Measurements from ENCODE around the gene PCSK4.

The PCSK4 gene

DNA sequence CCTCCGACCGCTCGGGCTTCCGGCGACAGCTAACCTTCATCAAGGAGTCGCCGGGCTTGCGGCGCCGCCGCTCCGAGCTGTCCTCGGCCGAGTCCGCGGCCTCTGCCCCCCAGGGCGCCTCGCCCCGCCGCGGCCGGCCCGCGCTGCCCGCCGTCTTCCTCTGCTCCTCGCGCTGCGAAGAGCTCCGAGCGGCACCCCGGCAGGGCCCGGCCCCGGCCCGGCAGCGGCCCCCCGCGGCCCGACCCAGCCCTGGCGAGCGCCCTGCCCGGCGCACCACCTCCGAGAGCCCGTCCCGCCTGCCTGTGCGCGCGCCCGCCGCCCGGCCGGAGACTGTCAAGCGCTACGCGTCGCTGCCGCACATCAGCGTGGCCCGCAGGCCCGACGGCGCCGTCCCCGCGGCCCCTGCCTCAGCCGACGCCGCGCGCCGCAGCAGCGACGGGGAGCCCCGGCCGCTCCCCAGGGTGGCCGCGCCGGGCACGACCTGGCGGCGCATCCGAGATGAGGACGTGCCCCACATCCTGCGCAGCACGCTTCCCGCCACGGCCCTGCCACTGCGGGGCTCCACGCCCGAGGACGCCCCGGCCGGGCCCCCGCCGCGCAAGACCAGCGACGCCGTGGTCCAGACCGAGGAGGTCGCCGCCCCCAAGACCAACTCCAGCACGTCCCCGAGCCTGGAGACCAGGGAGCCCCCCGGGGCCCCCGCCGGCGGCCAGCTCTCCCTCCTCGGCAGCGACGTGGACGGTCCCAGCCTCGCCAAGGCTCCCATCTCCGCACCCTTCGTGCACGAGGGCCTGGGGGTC is 20.7 kb downstream of the PCSK4 start:
- peak in 1 of 4 experiments; percentile 12 for DNase-seq

DNA sequence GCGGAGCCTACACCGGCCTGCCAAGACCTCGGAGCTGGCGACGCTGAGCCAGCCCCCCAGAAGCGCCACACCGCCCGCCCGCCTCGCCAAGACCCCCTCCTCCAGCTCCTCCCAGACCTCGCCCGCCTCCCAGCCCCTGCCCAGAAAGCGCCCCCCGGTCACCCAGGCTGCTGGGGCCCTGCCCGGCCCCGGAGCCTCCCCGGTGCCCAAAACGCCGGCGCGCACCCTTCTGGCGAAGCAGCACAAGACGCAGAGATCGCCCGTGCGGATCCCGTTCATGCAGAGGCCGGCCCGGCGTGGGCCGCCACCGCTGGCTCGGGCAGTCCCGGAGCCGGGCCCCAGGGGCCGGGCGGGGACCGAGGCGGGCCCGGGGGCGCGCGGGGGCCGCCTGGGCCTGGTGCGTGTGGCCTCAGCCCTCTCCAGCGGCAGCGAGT is 21.3 kb downstream of the PCSK4 start:
- peak in 1 of 4 experiments; percentile 18 for DNase-seq

DNA sequence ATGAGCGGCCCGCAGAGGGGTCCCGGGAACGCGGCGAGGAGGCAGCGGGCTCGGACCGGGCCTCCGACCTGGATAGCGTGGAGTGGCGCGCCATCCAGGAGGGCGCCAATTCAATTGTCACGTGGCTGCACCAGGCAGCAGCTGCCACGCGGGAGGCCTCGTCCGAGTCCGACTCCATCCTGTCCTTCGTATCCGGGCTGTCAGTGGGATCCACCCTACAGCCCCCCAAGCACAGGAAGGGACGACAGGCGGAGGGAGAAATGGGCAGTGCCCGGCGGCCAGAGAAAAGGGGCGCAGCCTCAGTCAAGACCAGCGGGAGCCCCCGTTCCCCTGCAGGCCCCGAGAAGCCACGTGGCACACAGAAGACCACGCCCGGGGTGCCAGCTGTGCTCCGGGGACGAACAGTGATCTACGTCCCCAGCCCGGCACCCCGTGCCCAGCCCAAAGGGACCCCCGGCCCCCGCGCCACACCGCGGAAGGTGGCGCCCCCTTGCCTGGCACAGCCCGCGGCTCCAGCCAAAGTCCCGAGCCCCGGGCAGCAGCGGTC is 21.8 kb downstream of the PCSK4 start:
- no peak for DNase-seq

DNA sequence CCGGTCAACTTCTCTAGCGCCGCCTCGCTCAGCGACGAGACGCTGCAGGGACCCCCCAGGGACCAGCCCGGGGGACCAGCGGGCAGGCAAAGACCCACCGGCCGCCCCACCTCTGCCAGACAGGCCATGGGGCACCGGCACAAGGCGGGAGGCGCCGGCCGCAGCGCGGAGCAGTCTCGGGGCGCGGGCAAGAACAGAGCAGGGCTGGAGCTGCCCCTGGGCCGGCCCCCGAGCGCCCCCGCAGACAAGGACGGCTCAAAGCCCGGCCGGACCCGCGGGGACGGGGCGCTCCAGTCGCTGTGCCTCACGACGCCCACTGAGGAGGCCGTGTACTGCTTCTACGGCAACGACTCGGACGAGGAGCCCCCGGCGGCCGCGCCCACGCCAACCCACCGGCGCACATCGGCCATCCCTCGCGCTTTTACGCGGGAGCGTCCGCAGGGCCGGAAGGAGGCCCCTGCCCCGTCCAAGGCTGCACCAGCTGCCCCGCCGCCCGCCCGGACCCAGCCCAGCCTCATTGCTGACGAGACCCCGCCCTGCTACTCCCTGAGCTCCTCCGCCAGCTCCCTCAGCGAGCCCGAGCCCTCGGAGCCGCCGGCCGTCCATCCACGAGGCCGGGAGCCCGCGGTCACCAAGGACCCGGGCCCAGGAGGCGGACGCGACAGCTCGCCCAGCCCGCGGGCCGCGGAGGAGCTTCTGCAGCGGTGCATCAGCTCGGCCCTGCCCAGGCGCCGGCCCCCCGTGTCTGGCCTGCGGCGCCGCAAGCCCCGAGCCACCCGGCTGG is 22.5 kb downstream of the PCSK4 start:
- no peak for DNase-seq

DNA sequence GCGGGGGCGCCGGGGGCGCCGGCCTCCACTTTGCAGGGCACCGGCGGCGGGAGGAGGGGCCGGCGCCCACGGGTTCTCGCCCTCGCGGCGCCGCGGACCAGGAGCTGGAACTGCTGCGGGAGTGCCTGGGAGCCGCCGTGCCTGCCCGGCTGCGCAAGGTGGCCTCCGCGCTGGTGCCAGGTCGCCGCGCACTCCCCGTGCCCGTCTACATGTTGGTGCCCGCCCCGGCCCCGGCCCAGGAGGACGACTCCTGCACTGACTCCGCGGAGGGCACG is 23.0 kb downstream of the PCSK4 start:
- no peak for DNase-seq

DNA sequence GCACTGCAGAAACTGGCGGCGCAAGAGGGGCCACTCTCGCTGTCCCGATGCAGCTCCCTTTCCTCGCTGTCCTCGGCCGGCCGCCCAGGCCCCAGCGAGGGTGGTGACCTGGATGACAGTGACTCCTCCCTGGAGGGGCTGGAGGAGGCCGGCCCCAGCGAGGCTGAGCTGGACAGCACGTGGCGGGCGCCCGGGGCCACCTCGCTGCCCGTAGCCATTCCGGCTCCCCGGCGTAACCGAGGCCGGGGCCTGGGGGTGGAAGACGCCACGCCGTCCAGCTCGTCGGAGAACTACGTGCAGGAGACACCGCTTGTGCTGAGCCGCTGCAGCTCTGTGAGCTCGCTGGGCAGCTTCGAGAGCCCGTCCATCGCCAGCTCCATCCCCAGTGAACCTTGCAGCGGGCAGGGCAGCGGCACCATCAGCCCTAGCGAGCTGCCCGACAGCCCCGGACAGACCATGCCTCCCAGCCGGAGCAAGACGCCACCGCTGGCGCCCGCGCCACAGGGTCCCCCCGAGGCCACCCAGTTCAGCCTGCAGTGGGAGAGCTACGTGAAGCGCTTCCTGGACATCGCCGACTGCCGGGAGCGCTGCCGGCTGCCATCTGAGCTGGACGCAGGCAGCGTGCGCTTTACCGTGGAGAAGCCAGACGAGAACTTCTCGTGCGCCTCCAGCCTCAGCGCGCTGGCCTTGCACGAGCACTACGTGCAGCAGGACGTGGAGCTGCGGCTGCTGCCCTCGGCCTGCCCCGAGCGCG is 23.5 kb downstream of the PCSK4 start:
- DNase-seq, result no peak

DNA sequence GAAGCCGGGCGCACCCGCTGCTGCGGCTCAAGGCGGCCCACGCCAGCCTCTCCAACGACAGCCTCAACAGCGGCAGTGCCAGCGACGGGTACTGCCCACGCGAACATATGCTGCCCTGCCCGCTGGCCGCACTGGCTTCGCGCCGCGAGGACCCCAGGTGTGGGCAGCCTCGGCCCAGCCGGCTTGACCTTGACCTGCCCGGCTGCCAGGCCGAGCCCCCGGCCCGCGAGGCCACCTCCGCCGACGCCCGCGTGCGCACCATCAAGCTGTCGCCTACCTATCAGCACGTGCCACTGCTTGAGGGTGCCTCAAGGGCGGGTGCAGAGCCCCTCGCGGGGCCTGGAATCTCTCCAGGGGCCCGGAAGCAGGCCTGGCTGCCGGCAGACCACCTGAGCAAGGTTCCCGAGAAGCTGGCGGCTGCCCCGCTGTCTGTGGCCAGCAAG is 24.1 kb downstream of the PCSK4 start:
- no peak for DNase-seq

DNA sequence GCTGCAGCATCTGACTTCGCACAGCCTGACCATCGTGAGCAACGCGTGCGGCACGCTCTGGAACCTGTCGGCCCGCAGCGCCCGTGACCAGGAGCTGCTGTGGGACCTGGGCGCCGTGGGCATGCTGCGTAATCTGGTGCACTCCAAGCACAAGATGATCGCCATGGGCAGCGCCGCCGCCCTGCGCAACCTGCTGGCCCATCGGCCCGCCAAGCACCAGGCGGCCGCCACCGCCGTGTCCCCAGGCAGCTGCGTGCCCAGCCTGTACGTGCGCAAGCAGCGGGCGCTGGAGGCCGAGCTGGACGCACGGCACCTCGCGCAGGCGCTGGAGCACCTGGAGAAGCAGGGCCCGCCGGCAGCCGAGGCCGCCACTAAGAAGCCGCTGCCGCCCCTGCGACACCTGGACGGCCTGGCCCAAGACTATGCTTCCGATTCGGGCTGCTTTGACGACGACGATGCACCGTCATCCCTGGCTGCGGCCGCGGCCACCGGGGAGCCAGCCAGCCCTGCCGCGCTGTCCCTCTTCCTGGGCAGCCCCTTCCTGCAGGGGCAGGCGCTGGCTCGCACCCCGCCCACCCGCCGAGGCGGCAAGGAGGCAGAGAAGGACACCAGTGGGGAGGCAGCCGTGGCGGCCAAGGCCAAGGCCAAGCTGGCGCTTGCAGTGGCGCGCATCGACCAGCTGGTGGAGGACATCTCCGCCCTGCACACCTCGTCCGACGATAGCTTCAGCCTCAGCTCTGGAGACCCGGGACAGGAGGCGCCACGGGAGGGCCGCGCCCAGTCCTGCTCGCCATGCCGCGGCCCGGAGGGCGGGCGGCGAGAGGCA is 24.7 kb downstream of the PCSK4 start:
- DNase-seq, result peak in 1 of 4 experiments; percentile 19

DNA sequence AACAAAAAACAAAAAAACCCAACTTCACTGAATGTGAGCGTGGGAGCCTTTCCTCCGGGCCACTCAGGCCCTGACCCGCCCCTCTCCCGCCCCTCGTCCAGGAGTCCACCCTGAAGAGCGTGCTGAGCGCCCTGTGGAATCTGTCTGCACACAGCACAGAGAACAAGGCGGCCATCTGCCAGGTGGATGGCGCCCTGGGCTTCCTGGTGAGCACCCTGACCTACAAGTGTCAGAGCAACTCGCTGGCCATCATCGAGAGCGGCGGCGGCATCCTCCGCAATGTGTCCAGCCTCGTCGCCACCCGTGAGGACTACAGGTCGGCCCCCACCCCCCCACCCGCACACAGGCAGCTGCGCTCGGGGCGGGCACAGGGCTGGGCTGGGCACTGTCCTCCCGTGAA is 28.3 kb downstream of the PCSK4 start:
- no peak for DNase-seq

DNA sequence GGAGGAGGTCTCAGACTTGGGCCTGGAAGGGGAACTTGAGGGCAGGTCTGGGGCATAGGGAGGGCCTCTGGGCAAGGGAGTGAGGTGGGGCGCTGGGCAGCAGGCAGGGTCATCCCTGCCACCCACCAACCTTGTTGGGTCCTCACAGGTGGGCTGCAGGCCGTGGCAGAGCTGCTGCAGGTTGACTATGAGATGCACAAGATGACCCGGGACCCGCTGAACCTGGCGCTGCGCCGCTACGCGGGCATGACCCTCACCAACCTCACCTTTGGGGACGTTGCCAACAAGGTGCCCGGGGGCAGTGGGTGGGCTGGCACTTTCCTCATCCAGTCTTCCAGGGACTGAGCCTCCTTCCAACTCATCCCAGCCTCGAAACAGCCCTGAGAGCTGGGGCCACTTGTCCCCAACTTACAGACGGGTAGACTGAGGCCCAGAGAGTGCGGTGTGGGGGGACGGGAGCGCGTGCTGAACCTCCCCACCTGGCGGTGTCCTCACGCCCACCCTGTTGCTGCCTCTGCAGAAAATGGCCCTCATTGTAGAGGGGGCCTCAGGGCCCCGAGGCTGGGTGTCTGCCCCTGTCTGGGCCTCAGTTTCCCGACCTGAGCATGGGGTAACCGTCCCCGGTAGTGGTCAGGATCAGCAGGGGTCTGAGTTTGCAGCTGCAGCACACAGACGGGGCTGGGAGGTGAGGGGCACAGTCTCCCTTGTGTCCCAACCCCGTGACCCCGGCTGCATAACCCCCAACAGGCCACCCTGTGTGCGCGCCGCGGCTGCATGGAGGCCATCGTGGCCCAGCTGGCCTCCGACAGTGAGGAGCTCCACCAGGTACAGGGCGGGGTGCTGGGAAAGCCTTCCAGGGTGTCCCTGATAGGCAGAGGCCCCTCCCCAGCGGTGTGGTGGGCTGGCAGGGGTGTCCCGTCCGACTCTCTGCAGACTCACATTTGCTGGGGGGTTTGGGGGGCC is 29.8 kb downstream of the PCSK4 start:
- no peak for DNase-seq

DNA sequence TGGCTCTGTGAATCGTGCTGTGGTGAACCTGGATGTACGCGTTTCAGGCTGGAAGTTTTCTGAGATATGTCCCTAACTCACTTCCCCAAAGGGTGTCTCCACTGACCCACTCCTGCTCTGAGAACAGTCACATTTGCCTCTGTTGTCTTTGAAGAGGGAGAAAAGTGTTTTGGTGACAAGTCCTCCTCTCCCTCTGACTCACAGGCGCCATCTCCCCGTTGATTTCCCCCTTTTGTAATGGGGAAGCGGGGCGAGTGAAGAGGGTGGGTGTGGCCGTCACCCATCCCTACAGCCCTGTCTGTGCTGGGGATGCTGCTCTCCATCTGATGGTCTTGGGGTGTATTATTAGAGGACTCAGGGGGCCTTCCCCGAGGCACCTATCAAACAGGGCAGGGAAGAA is 30.7 kb downstream of the PCSK4 start:
- DNase-seq, result no peak

DNA sequence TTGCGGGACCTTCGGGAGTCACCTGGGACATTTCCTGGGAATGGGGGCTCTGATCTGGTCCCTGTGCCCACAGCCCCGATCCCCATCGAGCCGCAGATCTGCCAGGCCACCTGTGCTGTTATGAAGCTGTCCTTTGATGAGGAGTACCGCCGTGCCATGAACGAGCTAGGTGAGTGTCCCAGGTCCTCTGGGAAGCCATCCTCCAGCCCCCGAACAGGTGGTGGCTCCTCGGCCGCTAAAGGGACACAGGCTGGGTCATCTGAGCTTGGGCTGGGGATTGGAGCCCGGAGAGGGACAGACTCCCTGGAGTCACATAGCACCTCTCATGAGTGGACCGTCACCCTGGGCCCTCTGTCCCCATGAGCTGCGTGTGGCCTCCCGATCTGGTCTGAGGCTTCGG is 32.3 kb downstream of the PCSK4 start:
- no peak for DNase-seq

DNA sequence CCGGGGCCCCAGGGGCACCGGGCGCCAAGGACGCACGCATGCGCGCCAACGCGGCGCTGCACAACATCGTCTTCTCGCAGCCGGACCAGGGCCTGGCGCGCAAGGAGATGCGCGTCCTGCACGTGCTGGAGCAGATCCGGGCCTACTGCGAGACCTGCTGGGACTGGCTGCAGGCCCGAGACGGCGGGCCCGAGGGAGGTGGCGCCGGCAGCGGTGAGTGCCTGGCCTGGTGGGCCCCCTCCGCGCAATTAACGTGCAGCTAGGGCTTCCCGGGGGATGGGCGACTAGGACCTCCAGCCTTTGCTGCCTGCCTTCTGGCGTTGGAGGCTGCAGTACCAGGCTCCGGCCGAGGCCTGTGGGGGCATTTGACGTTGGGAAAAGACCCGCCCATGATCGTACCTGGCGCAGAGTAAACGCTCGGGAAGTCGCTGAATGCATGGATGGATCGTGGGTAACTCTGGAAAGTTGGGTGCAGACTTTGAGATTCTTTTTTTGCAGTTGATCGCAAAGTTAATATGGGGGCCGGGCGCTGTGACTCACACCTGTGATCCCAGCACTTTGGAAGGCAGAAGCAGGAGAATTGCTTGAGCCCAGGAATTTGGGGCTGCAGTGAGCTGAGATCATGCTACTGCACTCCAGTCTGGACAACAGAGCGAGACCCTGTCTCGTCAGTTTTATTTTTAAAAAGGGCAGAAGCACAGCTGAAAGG is 33.0 kb downstream of the PCSK4 start:
- DNase-seq, result no peak

DNA sequence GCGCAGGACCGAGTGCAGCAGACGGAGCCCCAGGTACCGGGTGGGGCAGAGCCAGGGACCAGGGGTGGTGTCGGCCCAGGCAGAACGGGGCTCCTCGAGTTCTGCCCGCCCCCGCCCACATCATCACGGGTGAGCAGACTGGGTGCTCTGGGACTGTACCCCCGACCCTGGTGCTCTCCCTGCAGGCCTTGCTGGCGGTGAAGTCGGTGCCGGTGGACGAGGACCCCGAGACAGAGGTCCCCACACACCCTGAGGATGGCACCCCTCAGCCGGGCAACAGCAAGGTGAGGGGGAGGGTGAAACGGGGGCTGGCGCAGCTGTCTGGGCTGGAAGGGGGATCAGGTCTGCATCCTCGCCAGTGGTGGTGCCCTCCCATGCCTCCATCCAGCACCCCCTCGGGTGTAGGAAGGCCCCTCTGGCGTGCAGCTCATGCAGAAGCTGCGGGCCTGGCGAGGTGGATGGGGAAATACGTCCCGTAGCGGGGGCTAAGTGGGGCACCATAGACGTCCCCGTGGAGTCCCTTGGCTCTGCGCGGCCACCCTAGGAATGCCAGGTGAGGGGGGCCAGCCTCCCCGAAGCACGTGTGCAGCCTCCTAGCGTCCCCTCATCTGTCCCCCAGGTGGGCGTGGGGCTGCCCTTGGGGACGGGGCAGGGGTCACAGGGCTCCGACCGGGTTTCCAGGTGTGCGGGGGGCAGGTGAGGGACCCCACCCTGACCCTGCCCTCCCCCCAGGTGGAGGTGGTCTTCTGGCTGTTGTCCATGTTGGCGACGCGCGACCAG is 33.8 kb downstream of the PCSK4 start:
- DNase-seq, result no peak

DNA sequence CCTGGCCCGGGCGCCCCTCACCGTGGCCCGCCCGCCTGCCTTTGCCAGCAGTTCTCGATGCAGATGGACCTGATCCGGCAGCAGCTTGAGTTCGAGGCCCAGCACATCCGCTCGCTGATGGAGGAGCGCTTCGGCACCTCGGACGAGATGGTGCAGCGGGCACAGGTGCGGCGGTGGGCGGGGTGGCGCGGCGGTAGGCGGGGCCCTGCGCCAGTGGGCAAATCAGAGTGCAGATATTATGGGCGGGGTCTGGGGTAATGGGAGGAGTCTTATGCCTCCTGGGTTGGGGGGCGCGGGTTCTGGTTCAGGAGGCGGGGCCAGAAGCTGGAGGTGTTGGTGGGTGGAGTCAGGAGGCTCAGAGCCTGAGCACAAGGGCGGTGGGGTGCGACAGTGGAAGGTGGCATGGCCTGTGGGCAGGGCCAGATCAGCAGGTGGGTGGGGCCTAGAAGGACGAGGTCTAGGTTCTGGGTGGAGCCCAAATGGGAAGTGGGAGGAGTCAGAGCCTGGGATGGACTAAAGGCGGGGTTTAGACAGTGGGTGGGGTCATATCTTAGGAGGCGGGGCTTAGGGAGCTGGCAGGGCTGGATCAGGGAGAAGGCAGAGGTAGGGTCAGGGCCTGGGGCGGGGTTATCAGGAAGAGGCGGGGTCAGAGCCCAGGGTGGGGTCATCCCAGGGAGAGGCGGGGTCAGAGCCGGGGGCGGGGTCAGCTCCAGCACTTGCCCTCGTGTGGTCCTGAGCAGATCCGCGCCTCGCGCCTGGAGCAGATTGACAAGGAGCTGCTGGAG is 34.6 kb downstream of the PCSK4 start:
- DNase-seq, result peak in 1 of 4 experiments; percentile 39

DNA sequence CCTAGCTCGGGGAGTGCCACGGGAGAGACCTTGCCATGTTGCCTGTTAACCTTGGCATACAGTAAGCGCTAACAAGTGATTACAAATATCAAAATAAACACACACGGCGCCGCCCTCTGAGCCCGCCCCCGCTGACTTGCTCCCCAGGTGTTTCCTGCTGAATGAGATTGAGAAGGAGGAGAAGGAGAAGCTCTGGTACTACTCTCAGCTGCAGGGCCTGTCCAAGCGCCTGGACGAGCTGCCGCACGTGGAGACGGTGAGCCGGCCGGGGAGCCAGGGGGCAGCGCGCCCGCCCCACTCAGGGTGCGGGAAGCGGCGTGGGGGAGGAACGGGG is 35.2 kb downstream of the PCSK4 start:
- no peak for DNase-seq

DNA sequence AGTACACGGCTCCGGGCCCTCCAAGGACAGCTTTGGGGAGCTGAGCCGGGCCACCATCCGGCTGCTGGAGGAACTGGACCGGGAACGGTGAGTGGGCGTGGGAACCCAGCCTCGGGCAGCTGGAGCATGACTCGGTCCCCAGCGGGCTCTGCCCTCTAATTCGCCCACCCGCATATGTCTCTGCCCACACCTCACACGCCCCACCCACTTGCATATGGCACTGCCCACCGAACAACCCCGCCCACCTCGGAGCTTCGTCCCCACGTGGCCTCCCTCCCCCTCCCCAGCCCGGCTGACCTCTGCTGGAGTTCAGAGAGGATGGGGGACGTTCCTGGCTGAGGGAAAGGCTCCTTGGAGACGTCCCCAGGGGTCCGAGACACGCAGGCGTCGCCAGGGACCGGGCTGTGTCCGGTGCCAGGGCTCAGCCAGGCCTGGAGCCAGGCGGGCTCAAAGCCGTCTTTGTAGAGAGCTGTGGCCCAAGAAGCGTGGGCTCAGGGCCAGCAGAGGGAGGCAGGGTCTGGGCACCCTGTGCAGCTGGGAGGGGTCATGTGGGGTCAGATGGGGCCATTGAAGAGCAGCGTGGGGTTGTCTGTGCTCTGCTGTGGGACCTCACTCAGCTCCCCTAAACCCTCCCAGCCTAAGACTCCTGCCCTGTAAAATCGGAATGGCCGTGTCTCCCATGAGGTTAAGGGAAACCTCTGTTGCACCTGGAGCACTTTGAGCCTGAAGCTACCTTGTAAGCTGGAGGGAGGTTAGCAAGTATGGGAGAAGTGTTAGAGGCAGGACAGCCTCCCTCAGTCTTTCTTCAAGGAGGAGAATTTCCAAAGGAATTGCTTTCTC is 36.4 kb downstream of the PCSK4 start:
- no peak for DNase-seq

Measured in activated naive CD4-positive, alpha-beta T cell (primary cell).